HepG2 (cell line): Measurements from ENCODE around the gene BIRC7. TPM values are rescaled to one million over a fixed set of nuclear protein-coding genes. Genes with fewer than 3 reads are reported as not detected.

Experiments
- BHLHE40 ChIP-seq: IDR thresholded peaks from 2 replicates; pipeline ENCODE4 v1.6.1; 2011; ENCODE audit warnings: low read length, improper control_type of control experiment
- CBFB ChIP-seq: sonication (generic); formaldehyde crosslinking; IDR thresholded peaks from 2 replicates; pipeline ENCODE4 v1.4.0; 2020; ENCODE audit warnings: missing genetic modification reagents
- GPN1 ChIP-seq: sonication (generic); formaldehyde crosslinking; IDR thresholded peaks from 2 replicates; pipeline ENCODE4 v1.5.1; 2020; ENCODE audit warnings: missing genetic modification reagents, borderline replicate concordance
- GTF3A ChIP-seq: sonication (generic); formaldehyde crosslinking; conservative IDR thresholded peaks from 2 replicates; pipeline ENCODE4 v1.4.0; 2020; ENCODE audit warnings: mild to moderate bottlenecking, missing genetic modification reagents
- MTF2 ChIP-seq: sonication (generic); formaldehyde crosslinking; IDR thresholded peaks from 2 replicates; pipeline ENCODE4 v1.5.0; 2020; ENCODE audit warnings: missing genetic modification reagents, borderline replicate concordance
- MXD4 ChIP-seq: IDR thresholded peaks from 2 replicates; pipeline ENCODE4 v1.6.1; 2016; ENCODE audit warnings: mild to moderate bottlenecking, missing biosample characterization, missing genetic modification reagents
- MYC ChIP-seq: sonication (generic); formaldehyde crosslinking; IDR thresholded peaks from 2 replicates; pipeline ENCODE4 v1.9.0; 2021; ENCODE audit warnings: missing genetic modification reagents, borderline replicate concordance
- NFIB ChIP-seq: sonication (generic); formaldehyde crosslinking; IDR thresholded peaks from 2 replicates; pipeline ENCODE4 v1.9.0; 2021; ENCODE audit warnings: missing genetic modification reagents, mild to moderate bottlenecking, borderline replicate concordance
- SRSF1 ChIP-seq: fragments of 200-400 bp; formaldehyde crosslinking; optimal IDR thresholded peaks from 2 replicates; pipeline ENCODE3; 2017; ENCODE audit warnings: mild to moderate bottlenecking, low read depth, low read length, moderate library complexity
- ZNF333 ChIP-seq: sonication (generic); formaldehyde crosslinking; IDR thresholded peaks from 2 replicates; pipeline ENCODE4 v1.4.0; 2020; ENCODE audit warnings: mild to moderate bottlenecking, missing genetic modification reagents, borderline replicate concordance
- ZNF670 ChIP-seq: sonication (generic); formaldehyde crosslinking; IDR thresholded peaks from 2 replicates; pipeline ENCODE4 v1.8.0; 2022; ENCODE audit warnings: mild to moderate bottlenecking, missing genetic modification reagents, borderline replicate concordance
- ZNF674 ChIP-seq: sonication (generic); formaldehyde crosslinking; IDR thresholded peaks from 2 replicates; pipeline ENCODE4 v1.5.0; 2020; ENCODE audit warnings: low read depth, mild to moderate bottlenecking, missing genetic modification reagents
- ZNF720 ChIP-seq: sonication (generic); formaldehyde crosslinking; IDR thresholded peaks from 2 replicates; pipeline ENCODE4 v1.4.0; 2020; ENCODE audit warnings: missing genetic modification reagents
- polyA plus RNA-seq, 8 experiments: library from polyadenylated mRNA; depleted of rRNA in 3 of 8; stranded (reverse) in 7 of 8; unstranded in 1 of 8; fragments of >200 nt; fragmentation: Illumina TruSeq in 4 of 8; extraction: Trizol in 4 of 8; gene quantifications; 2 replicates each; pipeline versions ENCODE4 v1.2.1 to v1.2.3, GENCODE V29; 2011 to 2016; ENCODE audit warnings: low read depth in 4 of 8, missing spikeins in 1 of 8, mixed read lengths in 1 of 8; ENCODE audit not compliant: insufficient read depth in 1 of 8
- total RNA-seq, 5 experiments: library from RNA; depleted of rRNA; stranded (reverse); fragments of >200 nt; fragmentation: Illumina TruSeq; extraction: Trizol; gene quantifications; 2 replicates each; pipeline ENCODE4 v1.2.3, GENCODE V29; 2016; ENCODE audit warnings: low read depth in 1 of 5
- TF ChIP-seq, protein P1 (sequence below): sonication (generic); formaldehyde crosslinking; conservative IDR thresholded peaks from 2 replicates; pipeline ENCODE4 v1.4.0; 2020; ENCODE audit warnings: missing genetic modification reagents
- TF ChIP-seq, protein P2 (sequence below): sonication (generic); formaldehyde crosslinking; IDR thresholded peaks from 2 replicates; pipeline ENCODE4 v1.9.0; 2021; ENCODE audit warnings: mild to moderate bottlenecking, missing genetic modification reagents
- TF ChIP-seq, protein P3 (sequence below): sonication (generic); formaldehyde crosslinking; IDR thresholded peaks from 2 replicates; pipeline ENCODE4 v1.4.0; 2020; ENCODE audit warnings: missing genetic modification reagents

Gene BIRC7
- total and polyA plus RNA-seq, 2 of the 13 experiments (the other 11 are each of a cell fraction or from before 2014, with no cell fraction given): 0.27 to 5.1 TPM

DNA sequence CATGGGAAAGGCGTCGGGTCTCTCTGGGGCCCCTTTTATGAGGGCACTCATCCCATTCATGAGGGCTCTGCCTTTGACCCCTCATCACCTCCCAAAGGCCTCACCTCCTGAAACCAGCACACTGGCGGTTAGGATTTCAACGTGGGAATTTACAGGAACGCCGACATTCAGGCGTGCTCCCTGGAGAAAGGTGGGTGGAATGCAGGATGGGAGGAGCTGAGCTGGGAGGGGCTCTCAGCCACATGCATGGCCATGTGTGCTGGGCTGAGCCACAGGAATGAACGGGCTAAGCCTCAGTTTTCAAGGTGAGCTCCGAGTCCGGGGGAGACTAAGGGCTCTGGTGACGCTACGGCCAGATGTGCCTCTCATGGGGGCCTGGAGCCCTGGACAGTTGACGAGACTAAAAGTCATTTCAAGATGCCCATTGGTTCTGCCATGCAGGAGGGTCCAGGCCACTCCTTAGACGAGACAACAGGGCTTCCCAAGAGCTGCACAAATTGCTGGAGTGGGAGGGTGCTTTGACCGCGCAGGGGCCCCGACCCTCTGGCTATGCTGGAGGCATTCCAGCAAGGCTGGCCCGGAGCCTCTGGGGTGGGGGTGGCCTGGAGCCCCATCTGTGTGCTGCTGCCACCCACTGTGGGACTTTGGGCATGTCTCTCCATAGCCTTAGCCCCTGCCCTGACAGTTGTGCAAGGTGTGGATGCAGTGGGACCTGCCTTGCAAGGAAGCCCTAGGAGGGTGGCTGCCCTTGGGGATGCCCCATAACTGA, 33.1 kb downstream of the BIRC7 start (continued):
- TF ChIP-seq ZNF333 (no peak), GPN1 (CRISPR knock-in tag) (no peak), MXD4 (CRISPR knock-in tag) (peak; percentile 43; the same call in 1 of the 2 replicates), NFIB (CRISPR knock-in tag) (no peak), ZNF674 (CRISPR knock-in tag) (no peak), GTF3A (no peak), ZNF670 (CRISPR knock-in tag) (no peak), ZNF720 (CRISPR knock-in tag) (no peak), MYC (CRISPR knock-in tag) (0 out of 2 replicates have a peak, but pooled peaks have one; percentile 15), CBFB (CRISPR knock-in tag) (0 out of 2 replicates have a peak, but pooled peaks have one; percentile 38), SRSF1 (no peak), BHLHE40 (no peak), MTF2 (CRISPR knock-in tag) (no peak)
- TF ChIP-seq, protein P1, sequence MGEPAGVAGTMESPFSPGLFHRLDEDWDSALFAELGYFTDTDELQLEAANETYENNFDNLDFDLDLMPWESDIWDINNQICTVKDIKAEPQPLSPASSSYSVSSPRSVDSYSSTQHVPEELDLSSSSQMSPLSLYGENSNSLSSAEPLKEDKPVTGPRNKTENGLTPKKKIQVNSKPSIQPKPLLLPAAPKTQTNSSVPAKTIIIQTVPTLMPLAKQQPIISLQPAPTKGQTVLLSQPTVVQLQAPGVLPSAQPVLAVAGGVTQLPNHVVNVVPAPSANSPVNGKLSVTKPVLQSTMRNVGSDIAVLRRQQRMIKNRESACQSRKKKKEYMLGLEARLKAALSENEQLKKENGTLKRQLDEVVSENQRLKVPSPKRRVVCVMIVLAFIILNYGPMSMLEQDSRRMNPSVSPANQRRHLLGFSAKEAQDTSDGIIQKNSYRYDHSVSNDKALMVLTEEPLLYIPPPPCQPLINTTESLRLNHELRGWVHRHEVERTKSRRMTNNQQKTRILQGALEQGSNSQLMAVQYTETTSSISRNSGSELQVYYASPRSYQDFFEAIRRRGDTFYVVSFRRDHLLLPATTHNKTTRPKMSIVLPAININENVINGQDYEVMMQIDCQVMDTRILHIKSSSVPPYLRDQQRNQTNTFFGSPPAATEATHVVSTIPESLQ: no peak
- TF ChIP-seq, protein P2, sequence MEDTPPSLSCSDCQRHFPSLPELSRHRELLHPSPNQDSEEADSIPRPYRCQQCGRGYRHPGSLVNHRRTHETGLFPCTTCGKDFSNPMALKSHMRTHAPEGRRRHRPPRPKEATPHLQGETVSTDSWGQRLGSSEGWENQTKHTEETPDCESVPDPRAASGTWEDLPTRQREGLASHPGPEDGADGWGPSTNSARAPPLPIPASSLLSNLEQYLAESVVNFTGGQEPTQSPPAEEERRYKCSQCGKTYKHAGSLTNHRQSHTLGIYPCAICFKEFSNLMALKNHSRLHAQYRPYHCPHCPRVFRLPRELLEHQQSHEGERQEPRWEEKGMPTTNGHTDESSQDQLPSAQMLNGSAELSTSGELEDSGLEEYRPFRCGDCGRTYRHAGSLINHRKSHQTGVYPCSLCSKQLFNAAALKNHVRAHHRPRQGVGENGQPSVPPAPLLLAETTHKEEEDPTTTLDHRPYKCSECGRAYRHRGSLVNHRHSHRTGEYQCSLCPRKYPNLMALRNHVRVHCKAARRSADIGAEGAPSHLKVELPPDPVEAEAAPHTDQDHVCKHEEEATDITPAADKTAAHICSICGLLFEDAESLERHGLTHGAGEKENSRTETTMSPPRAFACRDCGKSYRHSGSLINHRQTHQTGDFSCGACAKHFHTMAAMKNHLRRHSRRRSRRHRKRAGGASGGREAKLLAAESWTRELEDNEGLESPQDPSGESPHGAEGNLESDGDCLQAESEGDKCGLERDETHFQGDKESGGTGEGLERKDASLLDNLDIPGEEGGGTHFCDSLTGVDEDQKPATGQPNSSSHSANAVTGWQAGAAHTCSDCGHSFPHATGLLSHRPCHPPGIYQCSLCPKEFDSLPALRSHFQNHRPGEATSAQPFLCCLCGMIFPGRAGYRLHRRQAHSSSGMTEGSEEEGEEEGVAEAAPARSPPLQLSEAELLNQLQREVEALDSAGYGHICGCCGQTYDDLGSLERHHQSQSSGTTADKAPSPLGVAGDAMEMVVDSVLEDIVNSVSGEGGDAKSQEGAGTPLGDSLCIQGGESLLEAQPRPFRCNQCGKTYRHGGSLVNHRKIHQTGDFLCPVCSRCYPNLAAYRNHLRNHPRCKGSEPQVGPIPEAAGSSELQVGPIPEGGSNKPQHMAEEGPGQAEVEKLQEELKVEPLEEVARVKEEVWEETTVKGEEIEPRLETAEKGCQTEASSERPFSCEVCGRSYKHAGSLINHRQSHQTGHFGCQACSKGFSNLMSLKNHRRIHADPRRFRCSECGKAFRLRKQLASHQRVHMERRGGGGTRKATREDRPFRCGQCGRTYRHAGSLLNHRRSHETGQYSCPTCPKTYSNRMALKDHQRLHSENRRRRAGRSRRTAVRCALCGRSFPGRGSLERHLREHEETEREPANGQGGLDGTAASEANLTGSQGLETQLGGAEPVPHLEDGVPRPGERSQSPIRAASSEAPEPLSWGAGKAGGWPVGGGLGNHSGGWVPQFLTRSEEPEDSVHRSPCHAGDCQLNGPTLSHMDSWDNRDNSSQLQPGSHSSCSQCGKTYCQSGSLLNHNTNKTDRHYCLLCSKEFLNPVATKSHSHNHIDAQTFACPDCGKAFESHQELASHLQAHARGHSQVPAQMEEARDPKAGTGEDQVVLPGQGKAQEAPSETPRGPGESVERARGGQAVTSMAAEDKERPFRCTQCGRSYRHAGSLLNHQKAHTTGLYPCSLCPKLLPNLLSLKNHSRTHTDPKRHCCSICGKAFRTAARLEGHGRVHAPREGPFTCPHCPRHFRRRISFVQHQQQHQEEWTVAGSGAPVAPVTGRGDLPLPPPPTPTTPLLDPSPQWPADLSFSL (CRISPR knock-in tag): no peak
- TF ChIP-seq, protein P3, sequence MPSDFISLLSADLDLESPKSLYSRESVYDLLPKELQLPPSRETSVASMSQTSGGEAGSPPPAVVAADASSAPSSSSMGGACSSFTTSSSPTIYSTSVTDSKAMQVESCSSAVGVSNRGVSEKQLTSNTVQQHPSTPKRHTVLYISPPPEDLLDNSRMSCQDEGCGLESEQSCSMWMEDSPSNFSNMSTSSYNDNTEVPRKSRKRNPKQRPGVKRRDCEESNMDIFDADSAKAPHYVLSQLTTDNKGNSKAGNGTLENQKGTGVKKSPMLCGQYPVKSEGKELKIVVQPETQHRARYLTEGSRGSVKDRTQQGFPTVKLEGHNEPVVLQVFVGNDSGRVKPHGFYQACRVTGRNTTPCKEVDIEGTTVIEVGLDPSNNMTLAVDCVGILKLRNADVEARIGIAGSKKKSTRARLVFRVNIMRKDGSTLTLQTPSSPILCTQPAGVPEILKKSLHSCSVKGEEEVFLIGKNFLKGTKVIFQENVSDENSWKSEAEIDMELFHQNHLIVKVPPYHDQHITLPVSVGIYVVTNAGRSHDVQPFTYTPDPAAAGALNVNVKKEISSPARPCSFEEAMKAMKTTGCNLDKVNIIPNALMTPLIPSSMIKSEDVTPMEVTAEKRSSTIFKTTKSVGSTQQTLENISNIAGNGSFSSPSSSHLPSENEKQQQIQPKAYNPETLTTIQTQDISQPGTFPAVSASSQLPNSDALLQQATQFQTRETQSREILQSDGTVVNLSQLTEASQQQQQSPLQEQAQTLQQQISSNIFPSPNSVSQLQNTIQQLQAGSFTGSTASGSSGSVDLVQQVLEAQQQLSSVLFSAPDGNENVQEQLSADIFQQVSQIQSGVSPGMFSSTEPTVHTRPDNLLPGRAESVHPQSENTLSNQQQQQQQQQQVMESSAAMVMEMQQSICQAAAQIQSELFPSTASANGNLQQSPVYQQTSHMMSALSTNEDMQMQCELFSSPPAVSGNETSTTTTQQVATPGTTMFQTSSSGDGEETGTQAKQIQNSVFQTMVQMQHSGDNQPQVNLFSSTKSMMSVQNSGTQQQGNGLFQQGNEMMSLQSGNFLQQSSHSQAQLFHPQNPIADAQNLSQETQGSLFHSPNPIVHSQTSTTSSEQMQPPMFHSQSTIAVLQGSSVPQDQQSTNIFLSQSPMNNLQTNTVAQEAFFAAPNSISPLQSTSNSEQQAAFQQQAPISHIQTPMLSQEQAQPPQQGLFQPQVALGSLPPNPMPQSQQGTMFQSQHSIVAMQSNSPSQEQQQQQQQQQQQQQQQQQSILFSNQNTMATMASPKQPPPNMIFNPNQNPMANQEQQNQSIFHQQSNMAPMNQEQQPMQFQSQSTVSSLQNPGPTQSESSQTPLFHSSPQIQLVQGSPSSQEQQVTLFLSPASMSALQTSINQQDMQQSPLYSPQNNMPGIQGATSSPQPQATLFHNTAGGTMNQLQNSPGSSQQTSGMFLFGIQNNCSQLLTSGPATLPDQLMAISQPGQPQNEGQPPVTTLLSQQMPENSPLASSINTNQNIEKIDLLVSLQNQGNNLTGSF (CRISPR knock-in tag): no peak
